ENCODE results near the gene FBXL20.
A peak's percentile ranks its signal among the peaks of the same experiment; 100 is the strongest.

Gene FBXL20

DNA sequence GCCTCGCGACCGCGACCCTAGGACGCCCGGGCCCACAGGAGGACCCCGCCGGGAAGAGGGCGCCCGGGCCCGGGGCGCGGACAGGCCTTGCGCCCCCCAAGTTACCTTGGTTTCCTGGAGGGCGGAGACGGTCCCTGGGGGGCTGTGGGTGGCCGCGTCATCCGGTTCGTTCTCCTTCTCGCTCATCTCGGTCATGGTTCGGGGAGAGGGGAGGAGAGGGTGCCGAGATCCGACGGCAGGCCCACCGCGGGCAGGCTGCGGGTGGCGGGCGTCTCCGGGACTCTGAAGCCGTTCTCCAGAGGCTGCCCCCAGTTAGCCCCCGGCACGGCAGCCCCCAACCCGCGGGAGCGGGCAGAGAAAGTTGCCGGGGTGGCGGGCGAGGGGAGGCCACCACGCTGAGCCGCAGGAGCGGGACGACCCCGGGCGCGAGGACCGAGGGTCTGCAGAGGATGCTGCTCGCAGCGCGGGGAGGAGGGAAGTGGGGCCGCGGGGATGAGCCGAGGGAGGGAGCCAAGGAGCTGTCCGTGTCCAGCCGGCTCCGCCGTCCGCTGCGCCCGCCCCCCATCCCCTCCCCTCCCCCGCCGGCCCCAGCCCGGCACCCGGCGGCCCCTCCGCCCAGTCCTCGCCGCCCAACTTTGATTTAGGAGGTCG, 176.0 kb downstream of the FBXL20 start, which contains the start of gene STAC2:
Gene STAC2 (minus strand): TSS at position 638 of the 651 bp plus-strand sequence. CDS start 443 bp downstream, at position 195.
- DNase-seq (ENCODE audit: low read depth in 2 of 2), result no peak

DNA sequence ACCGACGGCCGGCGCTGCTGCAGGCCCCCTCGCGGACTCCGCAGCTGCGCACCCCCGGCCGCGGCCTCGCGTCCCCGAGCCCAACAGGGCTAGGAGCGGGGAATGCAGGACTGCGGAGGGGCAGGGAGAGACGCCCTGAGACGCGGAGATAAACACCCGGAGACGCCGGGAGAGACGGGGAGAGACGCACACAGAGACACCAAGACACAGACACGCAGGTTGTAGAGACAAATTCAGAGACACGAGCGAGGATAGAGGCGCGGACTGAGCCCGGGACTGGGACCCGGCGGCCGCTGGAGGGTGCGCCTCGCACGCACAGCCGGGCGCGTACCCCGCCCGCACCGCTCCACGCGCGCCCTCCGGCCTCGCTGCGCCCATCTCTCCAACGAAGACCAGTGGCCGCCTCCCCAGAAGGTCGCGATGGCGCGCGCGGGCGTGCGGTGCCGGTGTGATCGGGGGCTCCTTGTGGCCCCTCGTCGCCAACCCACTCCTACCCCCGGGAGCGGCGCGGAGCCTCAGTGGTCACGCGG, 176.6 kb downstream of the FBXL20 start:
- no peak for DNase-seq (ENCODE audit: low read depth in 2 of 2)

DNA sequence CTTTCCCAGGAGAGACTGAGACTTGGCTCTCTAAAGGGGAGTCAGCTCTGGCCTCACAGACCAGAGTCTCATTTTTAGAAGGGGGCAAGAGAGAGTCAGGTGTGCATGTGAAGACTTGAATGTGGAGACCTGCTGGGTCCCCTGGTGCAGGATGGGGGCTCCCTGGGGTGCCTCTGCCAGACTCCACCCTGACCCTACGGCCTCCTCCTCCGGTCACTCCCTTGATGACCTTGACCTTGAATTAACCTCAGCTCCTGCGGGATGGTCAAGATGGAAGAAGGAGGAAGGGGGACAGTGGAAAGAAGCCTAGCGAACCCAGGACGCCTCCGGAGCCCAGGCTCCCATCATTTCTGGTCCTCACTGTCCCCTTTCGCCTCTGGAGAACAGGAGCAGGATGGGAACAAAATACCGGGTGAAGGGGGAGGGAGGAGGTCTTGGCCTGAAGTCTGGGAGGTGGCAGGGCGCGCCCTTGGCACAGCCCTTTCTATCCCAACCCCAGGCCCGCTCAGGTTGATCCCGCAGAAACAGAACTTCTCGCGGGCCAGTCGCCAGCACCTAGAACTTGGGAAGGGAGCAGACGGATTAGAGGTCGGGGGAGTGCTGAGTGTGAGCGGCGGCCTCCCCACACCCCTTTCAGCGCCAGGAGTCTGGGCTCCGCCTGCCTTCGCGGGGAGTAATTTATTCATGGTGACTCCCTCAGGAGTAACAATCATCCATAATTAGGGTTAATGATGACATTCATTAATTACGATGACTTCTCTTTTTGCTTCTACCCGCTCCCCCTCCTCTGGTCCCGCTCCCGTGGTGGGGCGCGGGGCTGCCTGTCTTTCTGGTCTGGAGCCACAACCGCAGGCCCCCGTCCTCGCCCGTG, 177.3 kb downstream of the FBXL20 start:
- no peak for DNase-seq (ENCODE audit: low read depth in 2 of 2)

DNA sequence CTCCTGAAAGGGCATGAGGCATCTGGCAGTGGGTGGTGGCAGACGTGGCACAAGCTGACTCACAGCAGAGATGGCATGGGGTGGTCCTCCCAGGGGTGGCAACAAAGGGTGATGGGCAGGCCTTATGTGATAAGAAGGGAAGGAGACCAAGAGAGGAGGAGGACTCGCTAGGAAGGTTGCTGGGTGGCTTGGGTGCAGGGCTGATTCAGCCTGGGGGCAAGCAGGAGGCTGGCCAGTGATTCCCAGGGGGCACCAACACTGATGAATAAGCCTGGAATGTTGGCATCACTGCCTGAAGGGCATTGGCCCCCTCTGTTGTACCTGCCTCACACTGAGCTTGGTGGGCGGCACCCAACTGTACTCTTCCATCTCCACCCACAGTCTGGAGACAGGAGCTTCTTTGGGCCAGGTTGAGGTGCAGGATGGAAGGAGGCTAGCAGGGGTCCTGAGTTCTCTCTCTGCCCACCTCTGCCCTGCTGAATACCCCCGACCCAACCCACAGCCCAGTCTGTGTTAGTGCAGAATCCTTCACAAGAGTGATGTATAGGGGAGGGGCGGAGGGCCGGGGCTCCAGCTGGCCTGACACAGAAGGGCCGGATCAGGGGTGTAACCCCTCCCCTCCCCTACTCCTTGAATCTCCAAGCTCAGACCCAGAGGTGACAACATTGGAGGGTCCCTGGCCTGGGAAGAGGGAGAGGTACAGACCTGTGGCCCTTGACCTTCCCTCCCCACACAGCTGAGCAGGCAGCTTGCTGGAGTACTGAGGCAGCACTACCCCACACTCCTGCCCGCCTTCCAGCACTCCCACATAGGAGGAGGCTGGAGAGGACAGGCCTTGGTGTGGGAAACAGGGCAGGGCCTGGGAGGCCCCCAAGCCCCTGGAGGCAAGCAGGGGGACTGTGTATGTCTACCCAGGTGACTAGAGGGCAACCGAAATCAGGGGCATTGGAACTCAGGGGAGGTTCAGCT, 178.3 kb downstream of the FBXL20 start:
- no peak for DNase-seq (ENCODE audit: low read depth in 2 of 2)

GRCh38 chr17:39222151-39222550, 179.3 kb downstream of the FBXL20 start:
- DNase-seq (ENCODE audit: low read depth in 2 of 2), result no peak

DNA sequence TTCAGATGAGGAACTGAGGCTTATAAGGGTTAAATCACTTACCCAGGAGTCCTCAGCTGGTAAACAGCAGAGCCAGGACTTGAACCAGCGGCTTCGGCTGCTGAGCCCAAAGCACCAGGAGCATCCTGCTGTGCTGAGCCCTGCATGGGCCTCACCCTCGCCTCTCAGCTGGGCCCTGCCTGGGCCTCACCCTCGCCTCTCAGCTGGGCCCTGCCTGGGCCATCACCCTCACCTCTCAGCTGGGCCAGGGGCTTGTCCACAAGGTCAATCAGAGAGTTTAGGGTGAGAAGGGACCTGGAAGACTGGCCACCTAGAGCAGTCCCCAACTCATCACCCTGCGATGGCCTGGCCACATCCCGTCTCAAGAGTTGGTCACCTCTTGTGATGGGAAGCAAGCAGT, 179.9 kb downstream of the FBXL20 start:
- no peak for DNase-seq (ENCODE audit: low read depth in 2 of 2)

DNA sequence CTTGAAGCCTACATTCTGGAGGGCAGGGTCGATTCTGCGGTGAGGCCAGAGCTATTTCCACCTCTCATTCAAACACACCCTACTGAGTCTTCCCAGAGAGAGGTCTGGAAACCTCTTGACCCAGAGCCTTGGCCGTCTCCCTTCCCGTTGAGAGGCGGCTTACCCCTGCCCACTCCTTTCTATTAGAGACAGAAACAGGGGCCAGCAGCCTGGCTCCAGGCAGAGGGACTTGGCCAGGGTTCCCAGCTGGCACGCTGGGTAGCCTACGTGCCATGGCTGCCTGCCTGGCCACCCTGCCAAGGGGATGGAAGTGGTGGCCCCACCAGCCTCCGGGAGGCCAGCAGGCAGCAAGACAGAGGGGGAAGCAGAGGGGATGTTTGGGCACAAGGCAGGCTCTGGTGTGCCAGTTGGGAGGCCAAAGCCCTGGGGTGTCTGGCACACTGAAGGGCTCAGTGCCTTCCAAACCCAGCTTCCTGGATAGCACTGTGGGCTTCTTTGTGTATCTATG, 181.7 kb downstream of the FBXL20 start:
- no peak for DNase-seq (ENCODE audit: low read depth in 2 of 2)

- DNase-seq (ENCODE audit: low read depth in 2 of 2), result no peak
Measured at GRCh38 chr17:39218906-39219305, 182.5 kb downstream of the FBXL20 start.

DNA sequence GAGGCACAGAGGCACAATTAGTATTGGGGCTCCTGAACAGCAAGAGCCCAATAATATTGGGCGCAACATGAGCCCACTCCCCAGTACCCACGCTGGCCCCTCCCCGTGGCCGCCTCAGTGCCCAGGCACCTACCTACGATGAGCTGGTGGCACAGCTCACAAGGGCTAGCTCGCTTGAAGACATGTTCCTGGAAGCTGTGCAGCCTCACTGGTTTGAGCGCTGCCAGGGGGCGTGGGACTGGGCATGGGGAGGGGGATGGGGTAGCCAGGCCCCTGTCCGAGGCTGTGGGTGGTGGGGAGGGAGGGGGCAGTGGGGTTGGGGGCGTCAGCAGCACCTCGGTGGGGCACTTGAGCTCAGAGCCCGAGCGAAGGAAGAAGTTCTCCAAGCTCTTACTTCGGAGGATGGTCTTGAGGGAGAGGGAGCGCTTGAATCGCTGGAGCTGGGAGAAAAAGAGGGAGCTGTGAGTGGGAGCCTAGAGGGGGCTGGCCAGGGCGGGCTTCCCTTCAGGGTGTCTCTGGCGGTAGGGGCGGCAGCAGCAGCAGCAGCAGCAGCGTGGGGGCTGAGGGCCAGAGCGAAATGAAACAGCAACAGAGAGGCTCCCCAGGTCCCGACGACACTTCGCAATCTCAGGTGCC, 183.6 kb downstream of the FBXL20 start:
- DNase-seq (ENCODE audit: low read depth in 2 of 2), result no peak

GRCh38 chr17:39213852-39214251, 187.6 kb downstream of the FBXL20 start:
- DNase-seq (ENCODE audit: low read depth in 2 of 2), result no peak

GRCh38 chr17:39212841-39213480, 188.5 kb downstream of the FBXL20 start:
- no peak for DNase-seq (ENCODE audit: low read depth in 2 of 2)

DNA sequence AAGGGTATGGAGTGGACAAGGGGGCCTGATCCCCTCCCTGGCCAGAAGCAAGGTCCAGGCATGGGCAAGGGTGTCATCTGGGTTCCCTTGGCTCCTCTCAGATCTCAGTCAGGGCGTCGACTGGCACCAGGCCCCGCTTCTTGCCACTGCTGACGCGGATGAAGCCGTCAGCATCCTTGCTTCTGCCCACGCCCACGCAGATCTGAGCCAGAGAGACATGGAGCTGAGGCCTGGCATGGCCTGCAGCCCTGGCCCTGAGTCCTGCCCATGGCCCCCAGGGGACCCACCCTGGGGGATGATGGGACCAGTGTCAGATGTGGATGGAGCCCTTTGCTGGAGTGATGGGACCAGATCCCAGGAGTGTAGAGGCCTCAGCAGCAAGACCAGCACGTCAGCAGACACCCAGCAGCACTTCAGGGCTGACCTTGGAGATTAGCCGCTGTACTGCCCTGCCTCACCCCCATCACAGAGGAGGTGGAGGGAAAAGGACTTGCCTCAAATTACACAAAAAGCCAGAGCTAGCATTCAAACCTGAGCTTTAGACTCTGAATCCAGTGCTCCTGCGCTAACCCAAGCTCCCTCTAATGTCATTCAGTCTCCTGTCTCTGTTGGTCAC, 189.1 kb downstream of the FBXL20 start:
- no peak for DNase-seq (ENCODE audit: low read depth in 2 of 2)

GRCh38 chr17:39210093-39210434, 191.4 kb downstream of the FBXL20 start:
- no peak for DNase-seq (ENCODE audit: low read depth in 2 of 2)

GRCh38 chr17:39209317-39210092, 191.9 kb downstream of the FBXL20 start:
- peak; percentile 66 to 77 for DNase-seq (ENCODE audit: low read depth in 2 of 2)

GRCh38 chr17:39208893-39209292, 192.5 kb downstream of the FBXL20 start:
- no peak for DNase-seq (ENCODE audit: low read depth in 2 of 2)

DNA sequence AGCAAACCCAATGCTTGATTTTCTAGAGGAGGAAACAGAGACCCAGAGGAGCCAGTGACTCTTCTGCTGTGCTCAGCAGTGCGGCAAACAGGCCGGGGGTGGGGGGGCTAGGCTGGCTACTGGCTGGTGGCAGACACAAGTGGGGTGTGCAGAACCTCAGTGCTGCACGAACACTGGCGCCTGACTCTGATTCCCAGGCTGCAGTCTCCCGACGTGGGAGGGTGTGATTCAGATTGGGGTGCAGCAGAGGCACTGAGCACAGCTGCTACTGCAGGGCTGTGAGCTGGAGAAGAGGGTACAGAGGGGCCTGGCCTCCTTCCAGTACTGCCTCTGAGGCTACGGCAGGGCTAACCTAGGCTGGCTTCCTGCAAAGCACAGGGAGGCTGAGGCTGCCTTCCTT, 193.3 kb downstream of the FBXL20 start:
- DNase-seq (ENCODE audit: low read depth in 2 of 2), result no peak

DNA sequence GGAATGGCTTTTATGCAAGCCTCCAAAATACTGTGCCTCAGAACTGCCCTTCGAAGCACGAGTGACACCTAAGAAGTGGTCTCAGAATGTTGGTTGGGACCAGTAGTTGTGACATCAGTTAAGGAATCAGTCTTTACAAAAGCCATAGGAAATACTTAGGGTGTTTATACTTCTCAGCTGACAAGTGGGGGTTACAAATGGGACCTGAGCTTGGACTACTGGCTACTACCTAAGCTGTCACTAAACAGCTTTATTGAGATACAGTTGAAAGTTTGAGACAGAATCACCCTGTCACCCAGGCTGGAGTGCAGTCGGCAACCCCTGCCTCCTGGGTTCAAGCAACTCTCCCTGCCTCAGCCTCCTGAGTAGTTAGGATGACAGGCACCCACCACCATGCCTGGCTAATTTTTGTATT, 196.3 kb downstream of the FBXL20 start:
- DNase-seq (ENCODE audit: low read depth in 2 of 2), result no peak

DNA sequence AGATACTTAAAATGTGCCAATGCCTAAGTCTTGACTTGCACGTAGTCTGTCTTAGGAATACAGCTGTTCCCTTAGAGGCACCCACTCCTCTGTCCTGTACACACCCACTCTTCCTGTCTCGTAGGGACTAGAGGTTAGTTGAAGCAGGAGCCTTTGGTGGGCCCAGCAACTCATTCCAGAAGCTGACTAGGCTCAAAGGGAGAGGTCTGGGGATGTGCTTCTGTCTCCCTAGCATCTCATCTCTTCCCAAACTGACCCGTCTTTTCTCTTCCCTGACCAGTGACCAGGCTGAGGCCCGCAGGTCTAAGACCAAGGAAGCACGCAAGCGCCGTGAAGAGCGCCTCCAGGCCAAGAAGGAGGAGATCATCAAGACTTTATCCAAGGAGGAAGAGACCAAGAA, 197.2 kb downstream of the FBXL20 start:
- DNase-seq (ENCODE audit: low read depth in 2 of 2), result no peak

Data from stimulated activated CD4-positive, alpha-beta T cell treated with anti-CD3 and anti-CD28 coated beads, Interleukin-1b, Interleukin-23, amount 100 ng/mL, for 4 hours (primary cell).